K562 (cell line): ENCODE data around the gene DND1.

Experiments
- ESRRA ChIP-seq: fragments of 450-650 bp; IDR thresholded peaks from 2 replicates; pipeline ENCODE4 v1.6.1; 2014; ENCODE audit warnings: low read depth, mild to moderate bottlenecking, moderate library complexity, borderline replicate concordance
- FIP1L1 ChIP-seq: fragments of 200-400 bp; formaldehyde crosslinking; IDR thresholded peaks from 2 replicates; pipeline ENCODE4 v1.6.1; 2018; ENCODE audit warnings: mild to moderate bottlenecking, low read depth, low read length; ENCODE audit not compliant: poor library complexity, severe bottlenecking
- FOSL1 ChIP-seq: fragments of 200-800 bp; sonication (Bioruptor generic); conservative IDR thresholded peaks from 2 replicates; pipeline ENCODE4 v1.6.1; 2016; ENCODE audit warnings: missing genetic modification characterization, missing compliant biosample characterization
- KAT7 ChIP-seq: sonication (generic); formaldehyde crosslinking; IDR thresholded peaks from 2 replicates; pipeline ENCODE4 v1.8.0; 2022; ENCODE audit warnings: missing genetic modification reagents, mild to moderate bottlenecking, borderline replicate concordance
- NR2F6 ChIP-seq: fragments of 450-650 bp; formaldehyde crosslinking; IDR thresholded peaks from 2 replicates; pipeline ENCODE4 v1.4.0; 2020; ENCODE audit warnings: mild to moderate bottlenecking
- PHF8 ChIP-seq: fragments of 200-600 bp; sonication (generic); IDR thresholded peaks from 2 replicates; pipeline ENCODE4 v1.6.1; 2012; ENCODE audit warnings: mixed run types, mild to moderate bottlenecking, inconsistent platforms, low read length, moderate library complexity, borderline replicate concordance
- POLR2AphosphoS2 ChIP-seq: IDR thresholded peaks from 2 replicates; pipeline ENCODE4 v1.6.1; 2012; ENCODE audit warnings: low read length, improper control_type of control experiment
- RAD21 ChIP-seq, 2 experiments: fragments of 250-450 bp in 1 of 2; fragments of 450-650 bp in 1 of 2; sonication (Bioruptor Pico) in 1 of 2; formaldehyde crosslinking in 1 of 2; IDR thresholded peaks in 1 of 2; conservative IDR thresholded peaks in 1 of 2; 2 replicates each; pipeline versions ENCODE4 v1.4.0 to v1.8.0; 2020 to 2022; ENCODE audit warnings: mild to moderate bottlenecking in 2 of 2, moderate library complexity in 1 of 2
- TCF7L2 ChIP-seq: fragments of 150-350 bp; IDR thresholded peaks from 2 replicates; pipeline ENCODE4 v1.6.1; 2016; ENCODE audit warnings: low read depth, mild to moderate bottlenecking, low read length, moderate library complexity
- TEAD4 ChIP-seq, 2 experiments: sonication (generic) in 1 of 2; formaldehyde crosslinking in 1 of 2; IDR thresholded peaks; 2 replicates each; pipeline versions ENCODE4 v1.6.1 to v1.8.0; 2012 to 2022; ENCODE audit warnings: borderline replicate concordance in 1 of 2, inconsistent platforms in 1 of 2, low read length in 1 of 2, mild to moderate bottlenecking in 1 of 2, missing genetic modification reagents in 1 of 2
- ZFP91 ChIP-seq: sonication (generic); formaldehyde crosslinking; IDR thresholded peaks from 2 replicates; pipeline ENCODE4 v1.8.0; 2022; ENCODE audit warnings: mild to moderate bottlenecking, missing genetic modification reagents
- ZNF584 ChIP-seq: fragments of 200-800 bp; sonication (Bioruptor generic); IDR thresholded peaks from 2 replicates; pipeline ENCODE4 v1.6.1; 2016; ENCODE audit warnings: low read depth, mild to moderate bottlenecking, missing genetic modification characterization, missing compliant biosample characterization
- ZNF644 ChIP-seq: fragments of 200-800 bp; sonication (Bioruptor generic); IDR thresholded peaks from 2 replicates; pipeline ENCODE4 v1.6.1; 2016; ENCODE audit warnings: low read depth, missing genetic modification characterization, missing compliant biosample characterization

DNA sequence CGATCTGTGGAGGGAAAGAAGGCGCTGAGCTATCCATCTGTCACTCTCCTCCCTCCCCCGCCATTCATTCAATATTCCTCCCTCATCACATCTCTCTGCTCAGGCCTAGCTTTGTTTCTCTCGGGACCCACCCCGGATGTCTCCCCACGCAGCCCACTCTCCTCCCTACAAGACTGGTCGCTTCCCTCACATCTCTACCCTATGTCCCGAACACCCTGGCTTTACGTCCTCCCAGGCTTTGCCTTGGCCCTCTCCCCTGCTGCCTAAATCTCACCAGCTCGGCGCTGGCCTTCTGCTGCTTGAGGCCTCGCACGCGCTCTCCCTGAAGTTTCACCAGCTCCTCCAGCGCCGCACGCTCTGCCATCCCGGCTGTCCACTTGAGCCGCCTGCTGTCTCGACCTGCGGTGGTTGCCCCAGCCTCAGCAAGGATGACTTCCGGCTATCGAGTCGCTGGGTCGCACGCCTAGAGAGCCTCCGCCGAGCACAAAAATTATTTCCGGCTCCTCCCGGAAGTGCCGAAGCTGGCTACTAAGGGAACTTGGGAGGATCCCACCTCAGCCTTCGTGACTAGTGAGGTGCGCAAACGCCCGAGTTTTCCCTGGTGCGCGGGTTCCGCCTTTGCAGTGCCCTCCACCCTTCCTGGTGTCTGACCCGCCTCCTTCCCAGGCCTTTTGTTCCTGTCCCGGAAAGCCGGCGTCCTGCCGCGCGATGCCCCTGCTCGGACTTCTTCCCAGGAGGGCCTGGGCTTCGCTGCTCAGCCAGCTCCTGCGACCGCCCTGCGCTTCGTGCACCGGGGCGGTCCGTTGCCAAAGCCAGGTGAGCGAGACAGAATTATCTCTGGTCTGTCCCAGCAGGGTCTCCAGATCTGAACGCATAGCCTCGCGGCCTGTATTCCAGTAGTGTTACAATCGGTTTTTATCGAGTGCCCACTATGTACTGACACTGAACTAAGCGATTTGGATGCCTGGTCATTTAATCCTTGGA, 17.9 kb upstream of the DND1 start, which contains the start of the genes HARS1 and HARS2:
- TF ChIP-seq TEAD4 (IDR thresholded peaks at IDR 0.05; ENCODE audit: low read length), result no peak
- TF ChIP-seq TEAD4 (CRISPR knock-in tag; IDR thresholded peaks at IDR 0.05; ENCODE audit: borderline replicate concordance), result no peak; the same call in 1 of the 2 replicates
- no peak for TF ChIP-seq NR2F6 (CRISPR knock-in tag)
- no peak for TF ChIP-seq ZFP91 (CRISPR knock-in tag)
- no peak for TF ChIP-seq ZNF644 (tag)
- peak; percentile 9 to 10; a peak in 1 of 4 replicates for TF ChIP-seq RAD21 (CRISPR knock-in tag; conservative IDR thresholded peaks at IDR 0.05 in 1 of 2, IDR thresholded peaks at IDR 0.05 in 1 of 2)
- TF ChIP-seq POLR2AphosphoS2, result no peak
- TF ChIP-seq KAT7 (CRISPR knock-in tag), result peak; percentile 88; the same call in 1 of the 2 replicates
- TF ChIP-seq ESRRA, result peak; percentile 60; the same call in 1 of the 2 replicates
- no peak for TF ChIP-seq FOSL1 (tag)
- TF ChIP-seq FIP1L1, result no peak
- TF ChIP-seq TCF7L2, result no peak
- no peak for TF ChIP-seq ZNF584 (CRISPR knock-in tag)
- peak; percentile 94 for TF ChIP-seq PHF8
